SK-N-SH (cell line): ENCODE results near the gene FOXF2. TPM values are rescaled to one million over a fixed set of nuclear protein-coding genes. Genes with fewer than 3 reads are reported as not detected.

Experiments
- CTCF ChIA-PET: fragments of 300-600, 350-600 bp; formaldehyde crosslinking; extraction: SDS; loops from one replicate; lab custom pipeline; 2021; lab: Yijun Ruan, JAX
- POLR2A ChIA-PET: fragments of 350-600 bp; sonication (Branson Sonifier 250); formaldehyde crosslinking; extraction: SDS; loops from one replicate; lab custom pipeline; 2020; ENCODE audit warnings: antibody characterized with exemption, inconsistent platforms; lab: Yijun Ruan, JAX
- DNase-seq: peaks from one replicate; pipeline ENCODE4 v3.0.0; 2012
- H2AFZ ChIP-seq: fragments of 200-600 bp; sonication (generic); 2 replicates; pipeline ENCODE4 v1.8.1; 2016; ENCODE audit warnings: antibody characterized with exemption, mild to moderate bottlenecking, low read depth
- H3F3A ChIP-seq: fragments of 200-600 bp; sonication (generic); replicated peaks from 2 replicates; pipeline ENCODE3; 2016; ENCODE audit warnings: antibody characterized with exemption, mild to moderate bottlenecking; ENCODE audit not compliant: insufficient read depth
- H3K27ac ChIP-seq, 2 experiments: fragments of 200-500 bp in 1 of 2; fragments of 200-600 bp in 1 of 2; sonication (Bioruptor generic) in 1 of 2; sonication (generic), shearing (Covaris generic) in 1 of 2; 2 replicates each; pipeline versions ENCODE4 v1.5.1 to v1.6.1; 2014 to 2016; ENCODE audit warnings: low read depth in 2 of 2, inconsistent platforms in 1 of 2, low read length in 1 of 2, mild to moderate bottlenecking in 1 of 2, mixed read lengths in 1 of 2
- H3K27me3 ChIP-seq: fragments of 200-600 bp; sonication (generic), shearing (Covaris generic); 2 replicates; pipeline ENCODE4 v1.6.1; 2016; ENCODE audit warnings: mixed run types; ENCODE audit not compliant: insufficient read depth
- H3K36me3 ChIP-seq, 2 experiments: fragments of 200-500 bp in 1 of 2; fragments of 200-600 bp in 1 of 2; sonication (Bioruptor generic) in 1 of 2; sonication (generic) in 1 of 2; replicated peaks in 1 of 2; 2 replicates each; pipeline versions ENCODE3 to v1.5.1; 2014 to 2016; ENCODE audit warnings: low read length in 1 of 2, mild to moderate bottlenecking in 1 of 2; ENCODE audit not compliant: insufficient read depth in 2 of 2, control insufficient read depth in 1 of 2
- H3K4me1 ChIP-seq, 2 experiments: fragments of 200-500 bp in 1 of 2; fragments of 200-600 bp in 1 of 2; sonication (Bioruptor generic) in 1 of 2; sonication (generic), shearing (Covaris generic) in 1 of 2; 2 replicates each; pipeline versions ENCODE4 v1.5.1 to v1.6.1; 2014 to 2016; ENCODE audit warnings: low read depth in 1 of 2, low read length in 1 of 2, mixed run types in 1 of 2; ENCODE audit not compliant: insufficient read depth in 2 of 2, control insufficient read depth in 1 of 2
- H3K4me2 ChIP-seq: fragments of 200-600 bp; sonication (generic), shearing (Covaris generic); 2 replicates; pipeline ENCODE4 v1.6.1; 2017; ENCODE audit warnings: mixed run types
- H3K4me3 ChIP-seq, 2 experiments: fragments of 200-500 bp in 1 of 2; fragments of 200-600 bp in 1 of 2; sonication (Bioruptor generic) in 1 of 2; sonication (generic), shearing (Covaris generic) in 1 of 2; 2 replicates each; pipeline versions ENCODE4 v1.5.1 to v1.8.1; 2014 to 2016; ENCODE audit warnings: low read depth in 2 of 2, inconsistent platforms in 1 of 2, low read length in 1 of 2, mild to moderate bottlenecking in 1 of 2, mixed read lengths in 1 of 2, moderate library complexity in 1 of 2
- H3K79me2 ChIP-seq: fragments of 200-600 bp; sonication (generic); 2 replicates; pipeline ENCODE4 v1.8.1; 2017; ENCODE audit warnings: mild to moderate bottlenecking; ENCODE audit not compliant: insufficient read depth
- H3K9ac ChIP-seq: fragments of 200-600 bp; sonication (generic); 2 replicates; pipeline ENCODE4 v1.6.1; 2017; ENCODE audit warnings: mixed run types
- H3K9me2 ChIP-seq: fragments of 200-600 bp; sonication (generic); 2 replicates; pipeline ENCODE4 v1.6.1; 2017; ENCODE audit warnings: mixed run types
- H3K9me3 ChIP-seq: fragments of 200-600 bp; sonication (generic); 2 replicates; pipeline ENCODE4 v1.6.1; 2017; ENCODE audit warnings: mixed run types, mild to moderate bottlenecking, moderate library complexity
- H4K20me1 ChIP-seq: fragments of 200-600 bp; sonication (generic); 2 replicates; pipeline ENCODE4 v1.6.1; 2017; ENCODE audit warnings: mild to moderate bottlenecking, mixed run types; ENCODE audit not compliant: insufficient read depth
- CHD2 ChIP-seq: fragments of 150-350 bp; IDR thresholded peaks from 2 replicates; pipeline ENCODE4 v1.6.1; 2018; ENCODE audit warnings: low read length; ENCODE audit not compliant: partially characterized antibody
- CTCF ChIP-seq: fragments of 200-600 bp; sonication (generic); IDR thresholded peaks from 2 replicates; pipeline ENCODE4 v1.6.1; 2017; ENCODE audit warnings: antibody characterized with exemption, mild to moderate bottlenecking, moderate library complexity
- ELF1 ChIP-seq: IDR thresholded peaks from 2 replicates; pipeline ENCODE4 v1.4.0; 2012
- EP300 ChIP-seq, 2 experiments: IDR thresholded peaks; 2 replicates each; pipeline versions ENCODE4 v1.4.0 to v1.6.1; 2012; ENCODE audit warnings: borderline replicate concordance in 1 of 2, low read depth in 1 of 2, low read length in 1 of 2
- EZH2phosphoT487 ChIP-seq: fragments of 200-600 bp; sonication (generic); IDR thresholded peaks from 2 replicates; pipeline ENCODE4 v1.6.1; 2017; ENCODE audit warnings: low read depth, mixed run types, mild to moderate bottlenecking, antibody characterized with exemption, moderate library complexity, borderline replicate concordance
- GABPA ChIP-seq: IDR thresholded peaks from 2 replicates; pipeline ENCODE4 v1.4.0; 2012; ENCODE audit warnings: low read depth, mild to moderate bottlenecking
- JUND ChIP-seq: IDR thresholded peaks from 2 replicates; pipeline ENCODE4 v1.4.0; 2012
- MXI1 ChIP-seq: IDR thresholded peaks from 2 replicates; pipeline ENCODE4 v1.6.1; 2012; ENCODE audit warnings: mild to moderate bottlenecking, low read depth, low read length, improper control_type of control experiment
- NFIC ChIP-seq: IDR thresholded peaks from 2 replicates; pipeline ENCODE4 v1.4.0; 2012; ENCODE audit warnings: borderline replicate concordance
- POLR2AphosphoS5 ChIP-seq: IDR thresholded peaks from 2 replicates; pipeline ENCODE4 v1.6.1; 2012; ENCODE audit warnings: low read depth, low read length
- REST ChIP-seq: IDR thresholded peaks from 2 replicates; pipeline ENCODE4 v1.6.1; 2012; ENCODE audit warnings: mild to moderate bottlenecking, low read depth, low read length, moderate library complexity
- RFX5 ChIP-seq: IDR thresholded peaks from 2 replicates; pipeline ENCODE4 v1.6.1; 2012; ENCODE audit warnings: mild to moderate bottlenecking, improper control_type of control experiment, low read length
- TAF1 ChIP-seq: IDR thresholded peaks from 2 replicates; pipeline ENCODE4 v1.6.1; 2012; ENCODE audit warnings: low read depth, mild to moderate bottlenecking, low read length, moderate library complexity, borderline replicate concordance
- TEAD4 ChIP-seq: IDR thresholded peaks from 2 replicates; pipeline ENCODE4 v1.4.0; 2012; ENCODE audit warnings: mild to moderate bottlenecking, borderline replicate concordance; ENCODE audit not compliant: insufficient read depth
- USF1 ChIP-seq: IDR thresholded peaks from 2 replicates; pipeline ENCODE4 v1.4.0; 2012; ENCODE audit warnings: low read depth, borderline replicate concordance
- YY1 ChIP-seq: IDR thresholded peaks from 2 replicates; pipeline ENCODE4 v1.4.0; 2012; ENCODE audit warnings: low read depth, mild to moderate bottlenecking
- ZBTB33 ChIP-seq: IDR thresholded peaks from 2 replicates; pipeline ENCODE4 v1.4.0; 2012; ENCODE audit warnings: low read depth, borderline replicate concordance
- WGBS: methylation state at CpG from one replicate; pipeline ENCODE4 v1.1.6; 2017; ENCODE audit warnings: low lambda C conversion rate; 5-methylcytosine and 5-hydroxymethylcytosine counted together
- polyA plus RNA-seq, 3 experiments: library from polyadenylated mRNA; depleted of rRNA; stranded (reverse); fragments of >200 nt; gene quantifications; 2 replicates each; pipeline ENCODE4 v1.2.3, GENCODE V29; 2012

The FOXF2 gene
- polyA plus RNA-seq, 1 of the 3 experiments (the other 2 are of a cell fraction) = not detected

GRCh38 chr6:1437553-1438406, 48.4 kb downstream of the FOXF2 start:
- Histone ChIP-seq H4K20me1 (no peaks in the 10 kb centered on the region), H2AFZ (no peak overlapping the region), H3K9me2 (no peaks in the 10 kb centered on the region), H3K4me3 (no peak overlapping the region), H3K9ac (no peak overlapping the region), H3K4me1 (no peaks in the 10 kb centered on the region), H3K27ac (no peak overlapping the region), H3K9me3 (no peaks in the 10 kb centered on the region), H3K27me3 (peaks cover 40% of the 10 kb centered on the region), H3K36me3 (no peaks in the 10 kb centered on the region), H3F3A (no peaks in the 10 kb centered on the region), H3K4me2 (no peak overlapping the region), H3K79me2 (no peaks in the 10 kb centered on the region)
- ChIA-PET CTCF (interaction anchor here (0.8 to 1.3 kb wide), 3 partner anchors 9 to 60 kb away, joined by 3 read pairs; no protein-coding TSS in a partner anchor), POLR2A (no interaction called here)
- no peak for TF ChIP-seq POLR2AphosphoS5
- TF ChIP-seq USF1 = no peak
- no peak for TF ChIP-seq NFIC
- no peak for TF ChIP-seq TEAD4
- no peak for TF ChIP-seq ZBTB33
- no peak for TF ChIP-seq YY1
- TF ChIP-seq CTCF = no peak
- no peak for DNase-seq
- whole genome bisulfite sequencing = 6% methylated on average over 19 of the region's 21 CpGs

GRCh38 chr6:1438471-1438881, 49.1 kb downstream of the FOXF2 start:
- Histone ChIP-seq H4K20me1 (no peaks in the 10 kb centered on the region), H3K9me2 (no peaks in the 10 kb centered on the region), H3K36me3 (no peaks in the 10 kb centered on the region), H3K27ac (no peak overlapping the region), H3K9ac (no peak overlapping the region), H2AFZ (no peak overlapping the region), H3K79me2 (no peaks in the 10 kb centered on the region), H3K4me1 (no peaks in the 10 kb centered on the region), H3K4me3 (no peak overlapping the region), H3F3A (no peaks in the 10 kb centered on the region), H3K4me2 (no peak overlapping the region), H3K9me3 (no peaks in the 10 kb centered on the region), H3K27me3 (peaks cover 40% of the 10 kb centered on the region)
- POLR2A ChIA-PET = no interaction called here
- CTCF ChIA-PET = interaction anchor here (0.7 to 1.3 kb wide), 3 partner anchors 8 to 846 kb away, joined by 3 read pairs; no protein-coding TSS in a partner anchor
- 12% methylated on average over 12 of the region's 12 CpGs for WGBS
- DNase-seq = no peak
- TF ChIP-seq TEAD4 = no peak
- no peak for TF ChIP-seq EZH2phosphoT487
- no peak for TF ChIP-seq GABPA
- no peak for TF ChIP-seq CHD2
- no peak for TF ChIP-seq ELF1
- no peak for TF ChIP-seq REST
- TF ChIP-seq MXI1 = no peak
- no peak for TF ChIP-seq EP300 (IDR thresholded peaks at IDR 0.05; ENCODE audit: borderline replicate concordance in 1 of 2, low read depth in 1 of 2, low read length in 1 of 2)
- no peak for TF ChIP-seq TAF1
- TF ChIP-seq RFX5 = no peak
- TF ChIP-seq JUND = no peak
